ENCODE results near the gene CDK9.

- TF ChIP-seq CTCF (IDR thresholded peaks at IDR 0.05): no peak
- no peak for TF ChIP-seq POLR2AphosphoS5 (IDR thresholded peaks at IDR 0.05; ENCODE audit: low read depth, low read length)
- no peak for TF ChIP-seq SIN3A (IDR thresholded peaks at IDR 0.05; ENCODE audit: borderline replicate concordance, insufficient read depth, low read depth, low read length)
- TF ChIP-seq REST (IDR thresholded peaks at IDR 0.05; ENCODE audit: insufficient read depth in 1 of 2, low read depth in 2 of 2, low read length in 1 of 2): no peak
Measured at GRCh38 chr9:127738666-127739065, 47.2 kb upstream of the CDK9 start.
